Trophoblast cell (in vitro differentiated cells and primary cell): Measurements from ENCODE around the gene SERPINB11.

Experiments
- DNase-seq, 2 donors: peaks; one replicate each; pipeline ENCODE4 v3.0.0-alpha.2; 2016
- H2AFZ ChIP-seq: 2 replicates; pipeline ENCODE4 v1.6.1; 2013; ENCODE audit warnings: low read length, moderate library complexity, mild to moderate bottlenecking; ENCODE audit not compliant: insufficient read depth, poor library complexity
- H2AK5ac ChIP-seq: 2 replicates; pipeline ENCODE4 v1.6.1; 2013; ENCODE audit warnings: mild to moderate bottlenecking, low read length
- H2BK120ac ChIP-seq: 2 replicates; pipeline ENCODE4 v1.6.1; 2013; ENCODE audit warnings: low read length, mild to moderate bottlenecking, moderate library complexity; ENCODE audit not compliant: insufficient read depth, poor library complexity
- H2BK12ac ChIP-seq: 2 replicates; pipeline ENCODE4 v1.6.1; 2013; ENCODE audit warnings: mild to moderate bottlenecking, low read length, moderate library complexity
- H2BK5ac ChIP-seq: 2 replicates; pipeline ENCODE4 v1.6.1; 2013; ENCODE audit warnings: low read length, low read depth, moderate library complexity, mild to moderate bottlenecking; ENCODE audit not compliant: poor library complexity
- H3K14ac ChIP-seq: 2 replicates; pipeline ENCODE4 v1.6.1; 2013; ENCODE audit warnings: mild to moderate bottlenecking, low read length
- H3K18ac ChIP-seq: 2 replicates; pipeline ENCODE4 v1.6.1; 2013; ENCODE audit warnings: mild to moderate bottlenecking, low read length
- H3K23ac ChIP-seq: 2 replicates; pipeline ENCODE4 v1.6.1; 2013; ENCODE audit warnings: low read length
- H3K27ac ChIP-seq: 2 replicates; pipeline ENCODE4 v1.5.1; 2013; ENCODE audit warnings: low read depth, mild to moderate bottlenecking, inconsistent platforms, low read length, moderate library complexity
- H3K27me3 ChIP-seq: 2 replicates; pipeline ENCODE4 v1.6.1; 2013; ENCODE audit warnings: inconsistent platforms, mild to moderate bottlenecking, low read length, moderate library complexity; ENCODE audit not compliant: insufficient read depth
- H3K36me3 ChIP-seq, 2 experiments: 1 replicate in 1 of 2; 2 replicates in 1 of 2; pipeline ENCODE4 v1.6.1; 2013; ENCODE audit warnings: low read length in 2 of 2, mild to moderate bottlenecking in 2 of 2, moderate library complexity in 1 of 2; ENCODE audit not compliant: insufficient read depth in 2 of 2, control insufficient read depth in 1 of 2
- H3K4ac ChIP-seq: 2 replicates; pipeline ENCODE4 v1.6.1; 2013; ENCODE audit warnings: low read depth, mild to moderate bottlenecking, low read length, moderate library complexity
- H3K4me1 ChIP-seq, 2 experiments: 1 replicate in 1 of 2; 2 replicates in 1 of 2; pipeline ENCODE4 v1.6.1; 2013; ENCODE audit warnings: low read length in 2 of 2, mild to moderate bottlenecking in 2 of 2, moderate library complexity in 1 of 2; ENCODE audit not compliant: insufficient read depth in 2 of 2, control insufficient read depth in 1 of 2
- H3K4me2 ChIP-seq: 2 replicates; pipeline ENCODE4 v1.6.1; 2013; ENCODE audit warnings: inconsistent platforms, mild to moderate bottlenecking, low read length, moderate library complexity
- H3K4me3 ChIP-seq: 2 replicates; pipeline ENCODE4 v1.5.1; 2013; ENCODE audit warnings: mild to moderate bottlenecking, low read depth, low read length, inconsistent platforms
- H3K79me1 ChIP-seq: one replicate; pipeline ENCODE4 v1.6.1; 2013; ENCODE audit warnings: low read length
- H3K79me2 ChIP-seq: 2 replicates; pipeline ENCODE4 v1.6.1; 2013; ENCODE audit warnings: low read length, mild to moderate bottlenecking; ENCODE audit not compliant: control insufficient read depth, insufficient read depth, poor library complexity
- H3K9ac ChIP-seq: 2 replicates; pipeline ENCODE4 v1.6.1; 2013; ENCODE audit warnings: mild to moderate bottlenecking, low read length
- H3K9me3 ChIP-seq: 2 replicates; pipeline ENCODE4 v1.6.1; 2013; ENCODE audit warnings: low read depth, mild to moderate bottlenecking, control low read depth, inconsistent platforms, low read length; ENCODE audit not compliant: insufficient read depth
- H4K12ac ChIP-seq: 2 replicates; pipeline ENCODE4 v1.6.1; 2013; ENCODE audit warnings: low read depth, mild to moderate bottlenecking, low read length, moderate library complexity
- H4K8ac ChIP-seq: 2 replicates; pipeline ENCODE4 v1.6.1; 2013; ENCODE audit warnings: low read depth, mild to moderate bottlenecking, low read length, moderate library complexity
- H4K91ac ChIP-seq: one replicate; pipeline ENCODE4 v1.6.1; 2013; ENCODE audit warnings: low read depth, mild to moderate bottlenecking, low read length, moderate library complexity
- WGBS: extraction: QIAGEN DNeasy Blood & Tissue Kit; methylation state at CpG from one replicate; pipeline ENCODE4 v1.1.7; 2013; ENCODE audit warnings: missing lambda C conversion rate; ENCODE audit not compliant: insufficient read length, insufficient coverage; ENCODE audit errors: extremely low coverage; 5-methylcytosine and 5-hydroxymethylcytosine counted together

Gene SERPINB11

DNA sequence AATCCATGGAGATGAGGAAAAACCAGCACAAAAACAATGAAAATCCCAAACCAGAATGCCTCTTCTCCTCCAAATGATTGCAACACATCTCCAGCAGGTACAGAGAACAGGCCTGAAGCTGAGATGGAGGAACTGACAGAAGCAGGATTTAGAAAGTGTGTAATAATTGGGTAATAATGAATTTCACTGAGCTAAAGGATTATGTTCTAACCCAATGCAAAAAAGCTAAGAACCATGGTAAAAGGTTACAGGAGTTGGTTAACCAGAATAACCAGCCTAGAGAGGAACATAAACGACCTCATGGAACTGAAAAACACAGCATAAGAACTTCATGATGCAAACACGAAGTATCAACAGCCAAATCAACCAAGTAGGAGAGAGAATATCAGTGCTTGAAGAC, 13.7 kb upstream of the SERPINB11 start:
- Histone ChIP-seq H2AFZ (no peak overlapping the region), H2BK12ac (no peak overlapping the region), H3K14ac (no peak overlapping the region), H3K9ac (no peak overlapping the region), H3K27me3 (no peaks in the 10 kb centered on the region), H3K27ac (no peak overlapping the region), H3K4me3 (no peak overlapping the region), H3K36me3 (no peaks in the 10 kb centered on the region), H3K9me3 (no peaks in the 10 kb centered on the region), H2BK120ac (no peak overlapping the region), H2AK5ac (no peak overlapping the region), H4K12ac (no peak overlapping the region), H3K4ac (no peak overlapping the region), H3K79me1 (no peaks in the 10 kb centered on the region), H4K91ac (no peak overlapping the region), H3K18ac (no peak overlapping the region), H4K8ac (no peak overlapping the region), H3K23ac (no peak overlapping the region), H3K4me1 (peaks cover 1 to 4% of the 10 kb centered on the region in 2 experiments), H3K79me2 (no peaks in the 10 kb centered on the region), H2BK5ac (no peak overlapping the region), H3K4me2 (no peak overlapping the region)
- DNase-seq, result peak in 1 of 2 donors; percentile 49
- no CpG with 5 or more reads among the region's 2 CpGs for WGBS

DNA sequence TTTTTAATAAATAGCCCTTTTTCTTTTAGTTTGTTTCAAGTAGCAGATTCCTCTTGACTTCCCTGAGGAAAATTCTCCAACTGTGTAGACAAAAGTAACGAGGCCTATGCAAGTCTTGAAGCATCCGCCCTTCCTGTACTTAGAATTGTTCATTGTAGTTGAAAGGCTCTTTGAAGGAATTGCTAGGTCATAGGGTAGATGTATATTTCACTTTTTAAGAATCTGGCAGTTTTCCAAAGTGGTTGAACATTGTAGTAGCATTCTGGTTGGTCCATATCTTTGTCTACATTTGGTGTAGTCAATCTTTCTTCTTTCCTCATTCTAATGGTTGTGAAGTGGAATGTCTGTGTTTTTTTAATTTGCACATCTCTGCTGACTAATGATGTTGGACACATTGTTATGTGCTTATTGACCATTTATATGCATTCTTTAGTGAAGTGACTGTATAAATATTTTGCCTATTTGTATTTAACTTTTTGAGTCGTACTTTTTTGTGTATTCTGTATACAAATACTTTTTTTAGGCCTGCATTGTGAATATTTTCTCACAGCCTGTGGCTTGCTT, 5.6 kb upstream of the SERPINB11 start:
- no peak overlapping the region for H2BK120ac ChIP-seq
- no CpG with 5 or more reads among the region's 3 CpGs for WGBS

DNA sequence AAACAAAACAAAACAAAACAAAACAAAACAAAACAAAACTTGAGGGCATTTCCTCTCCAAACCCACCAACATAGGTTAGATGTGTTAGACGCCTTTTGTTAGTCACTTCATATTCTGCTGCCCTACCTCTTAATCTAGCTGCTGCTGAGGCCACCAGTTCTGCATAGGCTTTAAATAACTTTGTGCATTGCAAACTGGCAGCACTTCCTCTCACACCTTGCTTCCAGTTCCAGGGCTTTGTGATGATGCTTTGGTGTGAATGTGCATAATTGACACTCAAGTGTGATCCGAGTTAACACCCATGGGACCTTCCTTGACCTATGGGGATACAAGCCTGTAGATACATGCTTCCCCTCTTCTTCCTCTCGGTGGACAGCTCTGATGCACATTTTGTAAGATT, 2.3 kb upstream of the SERPINB11 start:
- no peaks in the 10 kb centered on the region for H3K79me1 ChIP-seq
- H3K4ac ChIP-seq, result no peak overlapping the region
- H3K27ac ChIP-seq, result no peak overlapping the region
- H2AK5ac ChIP-seq, result no peak overlapping the region
- H3K9ac ChIP-seq, result no peak overlapping the region
- H2AFZ ChIP-seq, result no peak overlapping the region
- no peaks in the 10 kb centered on the region for H3K4me1 ChIP-seq
- no peak overlapping the region for H3K4me2 ChIP-seq
- peak; percentile 6 to 80 for DNase-seq
- no CpG with 5 or more reads among the region's 3 CpGs for WGBS
- no peak overlapping the region for H4K12ac ChIP-seq
- no peaks in the 10 kb centered on the region for H3K79me2 ChIP-seq
- no peak overlapping the region for H4K91ac ChIP-seq
- peaks cover 1% of the 10 kb centered on the region for H3K9me3 ChIP-seq
- H2BK120ac ChIP-seq, result no peak overlapping the region
- H3K36me3 ChIP-seq, result no peaks in the 10 kb centered on the region
- no peak overlapping the region for H2BK5ac ChIP-seq
- no peaks in the 10 kb centered on the region for H3K27me3 ChIP-seq
- H3K18ac ChIP-seq, result no peak overlapping the region
- H3K4me3 ChIP-seq, result no peak overlapping the region
- H2BK12ac ChIP-seq, result no peak overlapping the region
- H3K23ac ChIP-seq, result no peak overlapping the region
- H3K14ac ChIP-seq, result no peak overlapping the region
- no peak overlapping the region for H4K8ac ChIP-seq

More for the DNA sequence above, 5.6 kb upstream of the SERPINB11 start:
- Histone ChIP-seq H3K4me2 (no peak overlapping the region), H4K8ac (no peak overlapping the region), H3K36me3 (no peaks in the 10 kb centered on the region), H4K12ac (no peak overlapping the region), H4K91ac (no peak overlapping the region), H3K9me3 (no peaks in the 10 kb centered on the region), H3K4me1 (no peaks in the 10 kb centered on the region), H3K9ac (no peak overlapping the region), H2AFZ (no peak overlapping the region), H3K18ac (no peak overlapping the region), H3K14ac (no peak overlapping the region), H2BK5ac (no peak overlapping the region), H3K79me1 (no peaks in the 10 kb centered on the region), H3K79me2 (no peaks in the 10 kb centered on the region), H3K4me3 (no peak overlapping the region), H2AK5ac (no peak overlapping the region), H3K27ac (no peak overlapping the region), H3K27me3 (no peaks in the 10 kb centered on the region), H3K4ac (no peak overlapping the region), H2BK12ac (no peak overlapping the region), H3K23ac (no peak overlapping the region)
- DNase-seq, result no peak

DNA sequence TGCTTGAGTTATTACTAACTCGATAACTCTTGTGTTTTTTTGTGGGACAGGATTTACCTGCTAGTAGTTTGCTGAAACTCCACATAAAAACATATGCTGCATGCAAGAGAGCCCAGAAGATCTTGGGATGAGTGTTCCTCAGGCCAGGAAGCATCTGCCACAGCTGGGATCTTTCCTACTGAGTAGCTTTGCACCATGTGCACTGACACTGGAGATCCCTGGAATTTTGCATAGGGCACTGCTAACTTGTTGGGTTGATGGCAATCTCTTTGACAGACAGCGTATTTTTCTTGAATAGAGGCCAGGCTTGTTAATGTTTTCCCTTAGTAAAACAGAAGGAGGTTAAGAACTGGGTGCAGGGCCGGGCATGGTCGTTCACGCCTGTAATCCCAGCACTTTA, 808 bp upstream of the SERPINB11 start:
- H2BK120ac ChIP-seq, result no peak overlapping the region
- no peak overlapping the region for H3K27ac ChIP-seq
- H3K14ac ChIP-seq, result no peak overlapping the region
- H3K9ac ChIP-seq, result no peak overlapping the region
- H3K4me2 ChIP-seq, result no peak overlapping the region
- H3K36me3 ChIP-seq, result no peaks in the 10 kb centered on the region
- DNase-seq, result no peak
- peaks cover 1% of the 10 kb centered on the region for H3K9me3 ChIP-seq
- no peak overlapping the region for H2BK12ac ChIP-seq
- no peak overlapping the region for H4K8ac ChIP-seq
- H4K12ac ChIP-seq, result no peak overlapping the region
- no peak overlapping the region for H3K18ac ChIP-seq
- H4K91ac ChIP-seq, result no peak overlapping the region
- H2AK5ac ChIP-seq, result no peak overlapping the region
- H3K4me3 ChIP-seq, result no peak overlapping the region
- no peak overlapping the region for H3K23ac ChIP-seq
- no peaks in the 10 kb centered on the region for H3K27me3 ChIP-seq
- no peak overlapping the region for H3K4ac ChIP-seq
- H3K79me2 ChIP-seq, result no peaks in the 10 kb centered on the region
- H3K79me1 ChIP-seq, result no peaks in the 10 kb centered on the region
- H2AFZ ChIP-seq, result no peak overlapping the region
- no peak overlapping the region for H2BK5ac ChIP-seq
- WGBS, result no CpG with 5 or more reads among the region's 5 CpGs
- no peaks in the 10 kb centered on the region for H3K4me1 ChIP-seq
